Activated CD4-positive, alpha-beta T cell treated with anti-CD3 and anti-CD28 coated beads for 4 hours (primary cell): ENCODE results near the gene SLC12A4.
A peak's percentile ranks its signal among the peaks of the same experiment; 100 is the strongest.

ENCODE experiments used
- DNase-seq, 2 donors: peaks; one replicate each; pipeline ENCODE4 v3.0.0-alpha.2; 2020

Gene SLC12A4

GRCh38 chr16:67962135-67962534 lies 6.3 kb downstream of the SLC12A4 start:
- no peak for DNase-seq

GRCh38 chr16:67961551-67961957 lies 6.9 kb downstream of the SLC12A4 start:
- DNase-seq: no peak

GRCh38 chr16:67959536-67960329 lies 8.7 kb downstream of the SLC12A4 start:
- no peak for DNase-seq

- DNase-seq: no peak
Measured at GRCh38 chr16:67957622-67958021, 10.8 kb downstream of the SLC12A4 start.

- no peak for DNase-seq
Measured at GRCh38 chr16:67954421-67955196, 13.8 kb downstream of the SLC12A4 start.

- DNase-seq: no peak
Measured at GRCh38 chr16:67953641-67954375, 14.6 kb downstream of the SLC12A4 start.

GRCh38 chr16:67951485-67951884 lies 17.0 kb downstream of the SLC12A4 start:
- DNase-seq: no peak

GRCh38 chr16:67950335-67950843 lies 18.0 kb downstream of the SLC12A4 start:
- no peak for DNase-seq

- DNase-seq: no peak
Measured at GRCh38 chr16:67949645-67950044, 18.8 kb downstream of the SLC12A4 start.

GRCh38 chr16:67948015-67948414 lies 20.4 kb downstream of the SLC12A4 start:
- DNase-seq: no peak

GRCh38 chr16:67946966-67947558 lies 21.4 kb downstream of the SLC12A4 start:
- no peak for DNase-seq

GRCh38 chr16:67946128-67946569 lies 22.3 kb downstream of the SLC12A4 start:
- no peak for DNase-seq

GRCh38 chr16:67945392-67945933 lies 23.0 kb downstream of the SLC12A4 start:
- DNase-seq: no peak

- DNase-seq: no peak
Measured at GRCh38 chr16:67944690-67945391, 23.6 kb downstream of the SLC12A4 start.

GRCh38 chr16:67943619-67944504 lies 24.6 kb downstream of the SLC12A4 start, which contains the start of gene LCAT:
LCAT (minus strand) TSS chr16:67944120; CDS start chr16:67944101, 19 bp downstream.
- no peak for DNase-seq

GRCh38 chr16:67943256-67943618 lies 25.2 kb downstream of the SLC12A4 start:
- DNase-seq: no peak

- no peak for DNase-seq
Measured at GRCh38 chr16:67942510-67943255, 25.8 kb downstream of the SLC12A4 start.

- peak; percentile 29 for DNase-seq
Measured at GRCh38 chr16:67942200-67942509, 26.3 kb downstream of the SLC12A4 start.

GRCh38 chr16:67941469-67942199 lies 26.8 kb downstream of the SLC12A4 start:
- DNase-seq: no peak
